HepG2 (cell line): ENCODE results near the gene PLCB1. TPM values are rescaled to one million over a fixed set of nuclear protein-coding genes. Genes with fewer than 3 reads are reported as not detected.

ENCODE experiments used
- ATAC-seq: fragments of 200-7000 bp; cut with Tn5 transposase; 3 replicates; pipeline ENCODE4 v1.9.1; 2020; ENCODE audit warnings: mild to moderate bottlenecking, moderate library complexity
- BruUV-seq: library from RNA; stranded (reverse); fragments of 400-500 nt; replicated peaks from 2 replicates; lab custom pipeline; 2021; lab: Mats Ljungman, UMichigan
- CTCF ChIA-PET: fragments of 300-600 bp; formaldehyde crosslinking; extraction: SDS; loops from one replicate; lab custom pipeline; 2021; ENCODE audit warnings: low total read pairs, inconsistent platforms, low intra/inter-chr PET ratio; lab: Yijun Ruan, JAX
- POLR2A ChIA-PET: fragments of 350-600 bp; sonication (Branson Sonifier 250); formaldehyde crosslinking; loops from one replicate; lab custom pipeline; 2020; ENCODE audit warnings: antibody characterized with exemption, inconsistent platforms; lab: Yijun Ruan, JAX
- DNase-seq: peaks from one replicate; pipeline ENCODE4 v3.0.0-alpha.2; 2015; ENCODE audit warnings: low spot score
- FAIRE-seq: peaks from 3 replicates; lab custom pipeline; 2011; peaks lifted over from hg19 to GRCh38; lab: Jason Lieb, UNC
- H2AFZ ChIP-seq: one replicate; pipeline ENCODE4 v1.6.1; 2011; ENCODE audit warnings: low read length, inconsistent platforms
- H3K27ac ChIP-seq: fragments of 300-600 bp; 3 replicates; pipeline ENCODE4 v1.8.0; 2011; ENCODE audit warnings: mixed run types, mild to moderate bottlenecking, mixed read lengths, low read length, inconsistent platforms; ENCODE audit not compliant: insufficient read depth; ENCODE audit errors: extremely low read length
- H3K27me3 ChIP-seq, 2 experiments: fragments of 200-600 bp in 1 of 2; 2 replicates in 1 of 2; 3 replicates in 1 of 2; pipeline versions ENCODE4 v1.6.0 to v1.8.0; 2011; ENCODE audit warnings: low read length in 2 of 2, mild to moderate bottlenecking in 2 of 2, moderate library complexity in 2 of 2, inconsistent platforms in 1 of 2; ENCODE audit not compliant: insufficient read depth in 2 of 2, control insufficient read depth in 1 of 2
- H3K36me3 ChIP-seq, 2 experiments: fragments of 200-600 bp in 1 of 2; replicated peaks in 1 of 2; 2 replicates in 1 of 2; 3 replicates in 1 of 2; pipeline versions ENCODE4 v1.5.1 to v1.8.0; 2011; ENCODE audit warnings: low read length in 2 of 2, inconsistent platforms in 1 of 2; ENCODE audit not compliant: insufficient read depth in 2 of 2, control insufficient read depth in 1 of 2
- H3K4me1 ChIP-seq: 2 replicates; pipeline ENCODE4 v1.5.1; 2012; ENCODE audit warnings: low read length, inconsistent platforms; ENCODE audit not compliant: insufficient read depth
- H3K4me2 ChIP-seq: 2 replicates; pipeline ENCODE4 v1.6.0; 2011; ENCODE audit warnings: low read depth, low read length, inconsistent platforms
- H3K4me3 ChIP-seq, 3 experiments: fragments of 200-600 bp in 1 of 3; sonication (generic), shearing (Covaris generic) in 1 of 3; replicated peaks in 1 of 3; 2 replicates each; pipeline ENCODE4 v1.5.1; 2011 to 2016; ENCODE audit warnings: low read length in 3 of 3, inconsistent platforms in 2 of 3, low read depth in 2 of 3, mild to moderate bottlenecking in 2 of 3, control low read depth in 1 of 3, mixed read lengths in 1 of 3; ENCODE audit not compliant: insufficient read depth in 1 of 3
- H3K79me2 ChIP-seq: one replicate; pipeline ENCODE4 v1.6.1; 2011; ENCODE audit warnings: low read length, inconsistent platforms; ENCODE audit not compliant: insufficient read depth
- H3K9ac ChIP-seq: 2 replicates; pipeline ENCODE4 v1.6.0; 2011; ENCODE audit warnings: mild to moderate bottlenecking, low read depth, low read length, inconsistent platforms; ENCODE audit not compliant: insufficient read depth
- H3K9me3 ChIP-seq: 2 replicates; pipeline ENCODE4 v1.5.1; 2012; ENCODE audit warnings: mild to moderate bottlenecking, low read length
- H4K20me1 ChIP-seq: 2 replicates; pipeline ENCODE4 v1.6.0; 2011; ENCODE audit warnings: inconsistent platforms, mild to moderate bottlenecking, low read length, moderate library complexity; ENCODE audit not compliant: insufficient read depth
- HNRNPK ChIP-seq: fragments of 200-400 bp; formaldehyde crosslinking; IDR thresholded peaks from 2 replicates; pipeline ENCODE4 v1.6.1; 2018; ENCODE audit warnings: low read length, low read depth, moderate library complexity, mild to moderate bottlenecking; ENCODE audit not compliant: poor library complexity, severe bottlenecking
- PITX1 ChIP-seq: sonication (generic); formaldehyde crosslinking; IDR thresholded peaks from 2 replicates; pipeline ENCODE4 v1.5.1; 2020; ENCODE audit warnings: mild to moderate bottlenecking, missing genetic modification reagents
- ZHX2 ChIP-seq, 2 experiments: sonication (generic) in 1 of 2; formaldehyde crosslinking in 1 of 2; IDR thresholded peaks; 2 replicates each; pipeline versions ENCODE4 v1.6.1 to v1.9.0; 2014 to 2022; ENCODE audit warnings: antibody characterized with exemption in 1 of 2, borderline replicate concordance in 1 of 2, inconsistent platforms in 1 of 2, low read depth in 1 of 2, missing genetic modification reagents in 1 of 2
- in situ Hi-C: cut with HindIII; loops from 2 replicates; pipeline ENCODE4 v1.10.0; 2017; ENCODE audit warnings: low pct_unique_long_range_greater_than_20kb; ENCODE audit not compliant: extremely low pct_ligation_motif_present
- intact Hi-C: fragments of 100-400 bp; cut with micrococcal nuclease; formaldehyde crosslinking; loops from one replicate; pipeline ENCODE4 v1.10.0; 2022; ENCODE audit not compliant: unreplicated experiment
- polyA plus RNA-seq, 8 experiments: library from polyadenylated mRNA; depleted of rRNA in 3 of 8; stranded (reverse) in 7 of 8; unstranded in 1 of 8; fragments of >200 nt; fragmentation: Illumina TruSeq in 4 of 8; extraction: Trizol in 4 of 8; gene quantifications; 2 replicates each; pipeline versions ENCODE4 v1.2.1 to v1.2.3, GENCODE V29; 2011 to 2016; ENCODE audit warnings: low read depth in 4 of 8, missing spikeins in 1 of 8, mixed read lengths in 1 of 8; ENCODE audit not compliant: insufficient read depth in 1 of 8
- total RNA-seq, 5 experiments: library from RNA; depleted of rRNA; stranded (reverse); fragments of >200 nt; fragmentation: Illumina TruSeq; extraction: Trizol; gene quantifications; 2 replicates each; pipeline ENCODE4 v1.2.3, GENCODE V29; 2016; ENCODE audit warnings: low read depth in 1 of 5

Gene PLCB1
- total and polyA plus RNA-seq, 2 of the 13 experiments (the other 11 are each of a cell fraction or from before 2014, with no cell fraction given) = 42.4 to 55.9 TPM

- H3K9me3 ChIP-seq = no peaks in the 10 kb centered on the region
- ChIA-PET POLR2A (no interaction called here), CTCF (no interaction called here)
- in situ Hi-C loops = no loop called here
- intact Hi-C loops = no loop called here
- BruUV-seq = no TSS peak
- no peaks in the 10 kb centered on the region; a peak in 1 of 5 replicates for H3K36me3 ChIP-seq
- peaks cover 3% of the 10 kb centered on the region; the same call in 1 of the 2 replicates for H4K20me1 ChIP-seq
- ATAC-seq = peak; percentile 38; the same call in 1 of the 3 replicates
- no peak overlapping the region for H2AFZ ChIP-seq
- no peak overlapping the region for H3K9ac ChIP-seq
- FAIRE-seq = no peak
- TF ChIP-seq HNRNPK (no peak), PITX1 (CRISPR knock-in tag) (no peak), ZHX2 (IDR thresholded peaks at IDR 0.05; ENCODE audit: low read depth) (no peak), ZHX2 (CRISPR knock-in tag; IDR thresholded peaks at IDR 0.05; ENCODE audit: borderline replicate concordance) (no peak)
- no peak overlapping the region for H3K27ac ChIP-seq
- H3K4me2 ChIP-seq = no peak overlapping the region
- H3K4me3 ChIP-seq = no peak overlapping the region
- peak; percentile 14 for DNase-seq
- no peaks in the 10 kb centered on the region for H3K4me1 ChIP-seq
- no peaks in the 10 kb centered on the region for H3K27me3 ChIP-seq
- no peaks in the 10 kb centered on the region for H3K79me2 ChIP-seq
These were observed 408.4 kb downstream of the PLCB1 start for GRCh38 chr20:8540466-8540865.
